ENCODE results near the gene NAPSA. TPM values are rescaled to one million over a fixed set of nuclear protein-coding genes. Genes with fewer than 3 reads are reported as not detected.

Gene NAPSA
- total RNA-seq, 6 experiments from 2014 or later, result 0.19 to 2.2 (median 1.0) TPM

DNA sequence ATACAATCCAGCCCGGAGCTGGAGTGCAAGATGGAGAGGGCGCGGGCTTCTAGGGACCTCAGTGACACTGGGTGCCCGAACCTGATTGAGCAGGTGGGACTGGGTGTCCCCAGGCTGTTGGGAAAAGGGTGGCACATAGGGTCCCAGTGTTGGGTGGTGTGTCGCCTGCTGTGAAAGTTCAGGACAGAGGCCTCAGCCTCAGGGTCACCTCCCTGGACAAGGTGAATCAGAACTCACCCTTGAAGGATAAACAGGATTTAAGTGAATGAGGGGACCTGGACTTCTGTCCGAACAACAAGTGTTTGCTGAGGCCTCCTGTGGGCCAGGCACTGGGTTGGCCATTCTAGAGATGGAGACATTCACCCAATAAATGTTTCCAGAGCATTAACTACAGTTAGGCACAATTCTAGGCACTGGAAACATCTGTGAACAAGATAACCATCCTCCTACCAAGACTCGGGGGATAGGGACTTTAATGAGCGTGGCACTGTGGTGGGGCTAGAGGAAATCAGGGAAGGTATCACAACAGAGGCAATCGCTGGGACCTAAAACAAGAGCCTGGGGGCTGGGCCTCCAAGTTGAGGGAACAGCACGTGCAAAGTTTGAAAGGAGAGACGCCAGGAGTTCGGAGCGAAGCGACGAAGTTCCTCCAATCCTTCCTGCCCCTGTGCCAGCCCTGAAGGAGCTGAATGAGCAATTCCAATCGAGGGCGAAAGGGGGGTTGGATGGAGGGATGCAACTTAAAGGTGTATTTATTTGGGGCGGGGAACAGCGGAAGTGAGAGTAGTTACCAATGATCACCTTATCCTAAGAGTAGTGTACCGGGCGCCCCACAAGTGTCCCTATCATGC lies 17.8 kb upstream of the NAPSA start:
- Histone ChIP-seq H3K27ac (peak overlapping the region in 2 of 3 donors; percentile 60 to 70), H3K9me3 (no peaks in the 10 kb centered on the region), H3K27me3 (no peaks in the 10 kb centered on the region), H3K4me1 (peaks cover 0 to 8% (median 0%) of the 10 kb centered on the region in 4 donors), H3K4me3 (peak overlapping the region; percentile 47 to 69 (median 56)), H3K36me3 (peaks cover 0 to 36% (median 10%) of the 10 kb centered on the region in 4 donors)
- no peak for TF ChIP-seq POLR2A (IDR thresholded peaks at IDR 0.05)
- TF ChIP-seq, protein P1, sequence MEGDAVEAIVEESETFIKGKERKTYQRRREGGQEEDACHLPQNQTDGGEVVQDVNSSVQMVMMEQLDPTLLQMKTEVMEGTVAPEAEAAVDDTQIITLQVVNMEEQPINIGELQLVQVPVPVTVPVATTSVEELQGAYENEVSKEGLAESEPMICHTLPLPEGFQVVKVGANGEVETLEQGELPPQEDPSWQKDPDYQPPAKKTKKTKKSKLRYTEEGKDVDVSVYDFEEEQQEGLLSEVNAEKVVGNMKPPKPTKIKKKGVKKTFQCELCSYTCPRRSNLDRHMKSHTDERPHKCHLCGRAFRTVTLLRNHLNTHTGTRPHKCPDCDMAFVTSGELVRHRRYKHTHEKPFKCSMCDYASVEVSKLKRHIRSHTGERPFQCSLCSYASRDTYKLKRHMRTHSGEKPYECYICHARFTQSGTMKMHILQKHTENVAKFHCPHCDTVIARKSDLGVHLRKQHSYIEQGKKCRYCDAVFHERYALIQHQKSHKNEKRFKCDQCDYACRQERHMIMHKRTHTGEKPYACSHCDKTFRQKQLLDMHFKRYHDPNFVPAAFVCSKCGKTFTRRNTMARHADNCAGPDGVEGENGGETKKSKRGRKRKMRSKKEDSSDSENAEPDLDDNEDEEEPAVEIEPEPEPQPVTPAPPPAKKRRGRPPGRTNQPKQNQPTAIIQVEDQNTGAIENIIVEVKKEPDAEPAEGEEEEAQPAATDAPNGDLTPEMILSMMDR (IDR thresholded peaks at IDR 0.05), result no peak
- DNase-seq, result no peak
- intact Hi-C loops (cut with DNase I), result no loop called here
- 58% methylated on average over 20 of the region's 21 CpGs for WGBS (ENCODE audit: insufficient coverage, low coverage, low lambda C conversion rate, missing lambda C conversion rate)
- no peak for ATAC-seq

- intact Hi-C loops (cut with DNase I), result no loop called here
- Histone ChIP-seq H3K9me3 (no peaks in the 10 kb centered on the region), H3K4me1 (peaks cover 0 to 8% (median 0%) of the 10 kb centered on the region in 4 donors), H3K36me3 (peaks cover 0 to 44% (median 12%) of the 10 kb centered on the region in 4 donors), H3K27ac (no peak overlapping the region), H3K27me3 (no peaks in the 10 kb centered on the region), H3K4me3 (no peak overlapping the region)
- TF ChIP-seq, protein P1 (IDR thresholded peaks at IDR 0.05), result no peak
- TF ChIP-seq POLR2A (IDR thresholded peaks at IDR 0.05), result no peak
- ATAC-seq (no peak), DNase-seq (peak in 1 of 3 donors; percentile 56)
- WGBS (ENCODE audit: insufficient coverage, low coverage, low lambda C conversion rate, missing lambda C conversion rate), result 20% methylated on average over 1 of the region's 58 CpGs
These were observed 16.7 kb upstream of the NAPSA start for GRCh38 chr19:50381881-50382729.

- TF ChIP-seq POLR2A (IDR thresholded peaks at IDR 0.05), result no peak
- TF ChIP-seq, protein P1 (IDR thresholded peaks at IDR 0.05), result no peak
- Histone ChIP-seq H3K4me3 (no peak overlapping the region), H3K4me1 (peaks cover 0 to 8% (median 0%) of the 10 kb centered on the region in 4 donors), H3K36me3 (peaks cover 0 to 44% (median 12%) of the 10 kb centered on the region in 4 donors), H3K27ac (no peak overlapping the region), H3K9me3 (no peaks in the 10 kb centered on the region), H3K27me3 (no peaks in the 10 kb centered on the region)
- no peak for DNase-seq
- 86% methylated on average over 1 of the region's 8 CpGs for WGBS (ENCODE audit: insufficient coverage, low coverage, low lambda C conversion rate, missing lambda C conversion rate)
- intact Hi-C loops (cut with DNase I), result no loop called here
- ATAC-seq, result no peak
These were observed 15.3 kb upstream of the NAPSA start for GRCh38 chr19:50380751-50381151.

GRCh38 chr19:50380137-50380536 lies 14.7 kb upstream of the NAPSA start:
- TF ChIP-seq, protein P1 (IDR thresholded peaks at IDR 0.05), result no peak
- TF ChIP-seq POLR2A (IDR thresholded peaks at IDR 0.05), result no peak
- Histone ChIP-seq H3K27me3 (no peaks in the 10 kb centered on the region), H3K36me3 (peaks cover 0 to 44% (median 12%) of the 10 kb centered on the region in 4 donors), H3K9me3 (no peaks in the 10 kb centered on the region), H3K27ac (no peak overlapping the region), H3K4me1 (peaks cover 0 to 7% (median 0%) of the 10 kb centered on the region in 4 donors), H3K4me3 (no peak overlapping the region)
- no peak for DNase-seq
- ATAC-seq, result no peak
- intact Hi-C loops (cut with DNase I), result no loop called here
- 96% methylated on average over 4 of the region's 11 CpGs for WGBS (ENCODE audit: insufficient coverage, low coverage, low lambda C conversion rate, missing lambda C conversion rate)

All from right lobe of liver (tissue), 6 donors.